Renal cortex interstitium (tissue), 11 donors: ENCODE measurements around the gene HMCN1. TPM values are rescaled to one million over a fixed set of nuclear protein-coding genes. Genes with fewer than 3 reads are reported as not detected.

Source experiments
- DNase-seq, 11 donors: peaks; one replicate each; pipeline ENCODE4 v3.0.0-alpha.2; 2013; ENCODE audit warnings: low read depth in 9 of 11, low spot score in 4 of 11; ENCODE audit errors: extremely low read depth in 1 of 11
- polyA plus RNA-seq, 3 donors: library from polyadenylated mRNA; unstranded; fragments of 120-200 nt; gene quantifications; one replicate each; pipeline ENCODE4 v1.2.1, GENCODE V29; 2013; ENCODE audit not compliant: insufficient read length in 3 of 3

Gene HMCN1
- polyA plus RNA-seq, 3 donors = 41.2 to 67.3 (median 60.3) TPM

DNA sequence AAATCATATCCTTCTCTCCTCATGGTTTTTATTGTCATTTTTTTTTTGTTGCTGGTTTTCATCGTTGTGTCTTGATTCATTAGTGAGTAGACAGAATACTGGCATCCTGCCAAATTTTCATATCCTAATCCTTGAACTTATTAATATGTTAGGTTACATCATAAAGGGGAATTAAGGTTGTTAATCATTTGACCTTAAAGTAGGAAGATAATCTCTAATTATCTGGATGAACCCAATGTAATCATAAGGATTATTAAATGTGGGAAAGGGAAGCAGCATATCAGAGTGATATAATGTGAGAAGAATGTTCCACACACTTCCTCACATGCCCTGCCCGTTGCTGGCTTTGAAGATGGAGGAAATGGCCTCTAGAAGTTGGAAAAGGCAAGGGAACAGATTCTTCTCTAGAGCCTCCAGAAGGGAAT lies 299.7 kb downstream of the HMCN1 start:
- DNase-seq = no peak

DNA sequence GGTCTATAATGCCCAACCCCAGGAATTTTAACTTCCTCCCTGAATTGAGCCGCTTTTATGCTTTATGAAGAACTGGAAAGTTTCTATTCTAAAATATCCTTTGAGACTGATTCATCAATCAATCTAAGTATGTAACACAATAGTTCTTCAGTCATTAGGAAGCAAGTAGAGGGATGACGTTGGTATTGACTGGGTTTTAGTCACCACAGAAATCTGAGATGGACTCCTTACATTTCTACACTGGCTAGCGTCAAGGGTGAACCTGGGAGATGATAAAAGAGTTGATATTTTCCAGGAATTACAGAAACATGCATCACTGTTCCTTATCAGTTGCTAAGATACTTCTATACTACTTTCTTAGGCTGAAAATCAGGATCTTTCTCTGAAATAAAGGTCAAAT lies 308.0 kb downstream of the HMCN1 start:
- no peak for DNase-seq

DNA sequence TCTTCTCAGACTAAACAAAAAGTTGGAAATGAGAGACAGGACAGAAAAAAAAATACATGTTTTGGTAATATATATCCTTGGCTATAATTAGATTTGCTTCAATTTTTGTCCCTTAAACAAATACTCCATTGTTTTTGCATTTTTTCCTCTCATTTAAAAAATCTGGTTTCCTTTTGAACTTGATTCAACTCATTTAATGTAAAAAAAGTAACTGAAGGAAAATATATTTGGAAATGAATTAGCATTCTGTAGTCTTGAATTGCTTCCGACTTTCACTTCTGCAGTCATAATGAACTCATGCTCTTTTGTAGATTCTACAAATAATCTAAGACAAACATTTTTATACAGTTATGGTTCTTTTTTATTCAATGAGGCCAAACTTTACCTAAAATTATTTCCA lies 309.1 kb downstream of the HMCN1 start:
- no peak for DNase-seq

DNA sequence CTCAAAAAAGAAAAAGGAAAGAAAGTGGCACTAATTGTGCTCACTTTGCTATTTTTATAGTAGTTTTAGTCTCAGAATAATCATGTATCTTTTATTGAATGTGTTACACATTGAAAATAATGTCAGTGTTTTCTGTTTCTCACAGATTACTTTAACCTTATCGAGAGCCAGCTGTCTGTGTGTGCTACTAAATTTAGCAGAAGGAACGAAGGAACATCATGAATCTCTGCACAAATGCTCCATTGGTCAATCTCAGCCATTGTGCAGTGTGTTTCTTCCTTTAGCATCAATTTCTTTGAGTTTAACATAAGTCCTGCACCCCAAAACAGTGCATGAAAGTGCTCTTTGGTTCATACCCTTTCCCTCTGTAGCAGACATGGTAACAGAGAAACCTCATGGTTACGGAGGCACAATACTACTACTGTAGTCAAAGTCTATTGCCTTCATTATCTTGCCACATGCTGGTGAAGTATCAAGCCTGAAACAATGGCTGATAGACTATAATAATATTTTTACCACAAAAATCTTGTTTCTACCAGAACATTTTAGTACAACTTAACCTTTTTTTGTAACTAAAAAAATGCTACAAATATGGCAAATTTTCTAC lies 310.0 kb downstream of the HMCN1 start:
- DNase-seq = no peak

DNA sequence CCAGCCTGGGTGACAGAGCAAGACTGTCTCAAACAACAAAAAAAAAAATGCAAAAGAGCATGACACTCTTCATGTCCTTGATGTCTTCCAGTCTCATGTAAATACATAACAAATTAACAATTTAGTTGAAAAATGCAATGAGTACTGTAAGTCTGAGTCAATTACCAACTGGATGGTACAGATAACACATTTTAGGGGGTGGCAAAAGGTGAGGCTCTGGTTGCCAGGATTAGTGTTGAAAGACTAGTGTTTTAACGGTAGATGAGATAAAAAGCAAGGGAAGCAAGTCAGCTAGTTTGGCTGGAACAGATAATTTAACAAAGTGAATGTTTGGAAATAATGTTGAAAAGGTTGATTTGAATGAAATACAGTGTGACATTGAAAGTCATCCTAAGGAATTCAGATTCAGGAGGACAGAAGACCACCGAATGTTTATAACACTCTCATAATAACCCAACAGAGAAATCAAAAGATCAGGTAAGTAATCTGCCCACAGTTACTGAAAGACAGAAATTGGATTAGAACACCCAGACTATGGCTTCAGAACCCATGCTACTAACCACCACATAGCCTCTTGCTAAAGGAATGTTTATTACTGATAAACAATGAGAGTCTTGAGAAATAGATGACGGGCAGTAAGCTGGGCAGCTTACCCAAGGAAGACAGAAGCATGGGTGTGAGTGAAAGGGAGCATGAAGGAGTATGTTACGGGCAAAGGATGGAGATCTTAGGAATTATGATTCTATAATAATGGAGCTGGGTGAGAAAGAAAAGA lies 312.4 kb downstream of the HMCN1 start:
- no peak for DNase-seq

DNA sequence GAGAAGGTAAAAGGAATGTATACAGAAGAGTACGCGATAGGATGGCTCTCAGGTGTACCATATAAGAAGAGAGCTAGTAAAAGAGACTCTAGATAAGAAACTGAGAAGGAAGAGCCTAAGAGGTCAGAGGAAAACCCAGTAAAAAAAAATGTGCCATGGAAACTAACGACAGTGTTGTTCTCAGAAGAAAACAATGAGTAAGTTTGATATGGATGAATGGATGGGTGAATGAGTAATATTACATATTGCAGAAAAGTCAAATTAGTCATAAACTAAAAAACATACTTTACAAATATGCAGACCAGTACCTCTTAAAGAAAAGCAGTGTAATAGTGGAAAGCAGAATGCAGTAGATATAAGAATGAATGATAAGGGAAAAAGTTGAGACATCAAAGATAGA lies 316.2 kb downstream of the HMCN1 start:
- no peak for DNase-seq

DNA sequence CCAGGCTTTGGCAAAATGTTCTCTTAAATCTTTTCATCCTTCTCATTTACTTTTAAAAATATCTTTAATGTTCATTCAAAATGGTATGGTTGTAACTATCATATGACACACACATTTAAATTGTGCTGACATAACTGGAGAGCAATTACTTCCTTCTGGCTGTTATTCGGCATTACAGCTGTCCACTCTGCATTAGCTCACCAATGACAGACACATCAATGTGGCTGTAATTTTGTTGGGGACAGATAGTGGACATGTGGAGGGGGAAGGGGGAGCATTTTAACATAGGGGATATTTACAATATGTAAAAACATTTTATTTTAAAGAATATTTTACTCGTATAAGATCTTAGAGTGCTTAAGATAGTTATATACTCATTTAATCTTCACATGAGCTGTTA lies 319.8 kb downstream of the HMCN1 start:
- DNase-seq = no peak

DNA sequence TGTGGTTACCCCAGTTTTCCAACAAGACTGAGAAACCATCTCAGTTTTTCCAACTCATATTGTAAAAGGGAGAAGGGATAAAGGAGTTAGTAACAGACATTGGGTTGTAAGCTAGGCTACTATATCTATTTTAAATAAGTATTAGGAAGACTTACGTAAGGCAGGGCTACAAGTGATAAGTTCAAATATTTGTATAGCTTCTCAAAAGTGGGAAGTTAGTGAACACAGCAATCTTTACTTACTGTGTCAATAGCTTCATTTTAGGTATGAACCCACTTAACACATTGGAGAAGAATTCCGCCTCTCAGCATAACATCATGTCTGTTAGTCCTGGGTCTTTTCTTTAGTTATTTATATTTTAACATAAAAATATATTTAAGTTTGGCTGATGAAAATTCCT lies 320.7 kb downstream of the HMCN1 start:
- DNase-seq = no peak

DNA sequence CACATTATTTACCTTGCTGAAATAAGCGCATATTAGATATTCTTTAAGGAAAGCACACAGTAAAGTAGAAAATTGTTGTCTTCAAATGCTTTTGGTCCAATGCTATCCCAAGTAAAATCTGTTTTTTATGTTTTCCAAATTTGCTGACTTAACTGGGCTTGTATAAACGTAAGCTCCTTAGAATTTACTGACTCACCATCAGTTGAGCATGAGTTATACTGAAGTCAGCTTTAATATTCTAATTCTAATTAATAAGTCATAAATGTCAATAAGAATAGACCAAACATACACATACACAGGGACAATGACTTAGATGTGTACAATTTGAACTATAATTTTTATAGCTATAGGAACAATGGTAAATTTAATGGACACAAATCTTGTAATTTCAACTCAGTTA lies 321.7 kb downstream of the HMCN1 start:
- DNase-seq = no peak

DNA sequence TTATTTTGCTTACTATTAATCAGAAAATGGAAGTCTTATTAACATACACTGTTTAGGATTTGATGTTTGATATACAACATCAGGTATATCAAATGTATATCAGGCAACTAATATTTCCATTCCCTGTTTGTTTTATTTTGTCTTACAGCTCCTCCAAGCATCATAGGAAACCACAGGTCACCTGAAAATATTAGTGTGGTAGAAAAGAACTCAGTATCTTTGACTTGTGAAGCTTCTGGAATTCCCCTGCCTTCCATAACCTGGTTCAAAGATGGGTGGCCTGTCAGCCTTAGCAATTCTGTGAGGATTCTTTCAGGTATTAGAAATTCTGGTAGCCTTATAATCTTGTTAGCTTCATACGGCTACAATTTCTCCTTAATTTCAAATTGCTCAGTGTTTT lies 322.9 kb downstream of the HMCN1 start:
- no peak for DNase-seq

DNA sequence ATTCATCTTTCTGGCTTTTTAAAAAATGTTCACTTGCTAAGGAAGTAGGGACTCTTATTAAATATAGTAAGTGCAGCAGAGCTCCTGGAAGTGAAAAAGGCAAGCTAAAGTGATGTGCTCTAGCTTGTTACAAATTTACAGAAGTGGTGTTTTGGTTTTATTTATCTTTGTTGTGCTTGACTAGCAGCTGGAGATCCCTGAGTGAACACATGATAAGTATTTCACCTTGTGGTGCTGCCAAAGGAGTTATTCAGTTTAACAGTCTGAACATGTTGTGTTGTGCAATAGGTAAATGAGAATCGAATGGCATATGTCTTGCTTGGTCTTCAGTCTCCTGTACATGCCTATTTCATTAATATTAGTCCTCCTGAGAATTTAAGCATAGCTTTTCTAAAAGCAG lies 325.1 kb downstream of the HMCN1 start:
- DNase-seq = peak in 3 of 11 donors; percentile 3 to 15 (median 7)

DNA sequence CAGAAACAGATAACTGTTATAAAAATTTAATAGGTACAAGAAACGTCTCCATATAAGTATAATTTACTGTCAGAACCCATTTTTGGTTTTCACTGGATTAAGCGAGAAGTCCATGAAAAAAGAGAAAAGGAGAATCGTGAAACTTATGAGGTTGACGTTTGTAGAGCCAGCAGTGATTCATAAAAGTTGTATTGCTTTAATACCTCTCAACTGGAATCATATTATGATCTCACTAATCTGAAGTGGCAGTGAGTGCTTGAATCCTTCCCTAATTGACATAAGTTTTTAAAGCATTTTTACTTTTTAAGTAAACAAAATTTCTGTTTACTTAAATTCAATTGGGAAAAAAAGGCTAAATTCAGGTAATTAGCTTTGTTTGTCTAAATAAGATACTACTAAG lies 325.6 kb downstream of the HMCN1 start:
- DNase-seq = no peak

DNA sequence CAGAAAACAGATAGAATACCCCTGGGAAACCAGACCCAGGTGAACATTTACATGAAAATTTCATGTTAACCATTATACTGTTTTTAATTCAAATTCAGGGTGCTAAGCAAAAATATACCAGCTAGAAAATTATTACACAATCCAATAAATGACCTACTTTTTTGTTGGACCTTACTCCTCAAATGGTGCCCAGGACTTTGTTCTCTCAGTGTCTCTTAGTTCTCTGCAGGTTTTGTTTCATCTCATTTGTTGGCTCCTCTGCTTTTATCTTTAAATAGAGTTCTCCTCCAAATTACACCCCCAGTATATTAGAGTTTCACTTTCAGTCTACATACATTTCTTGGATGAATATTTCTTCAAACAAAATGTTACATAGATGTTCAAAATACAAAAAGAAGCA lies 326.0 kb downstream of the HMCN1 start:
- no peak for DNase-seq

DNA sequence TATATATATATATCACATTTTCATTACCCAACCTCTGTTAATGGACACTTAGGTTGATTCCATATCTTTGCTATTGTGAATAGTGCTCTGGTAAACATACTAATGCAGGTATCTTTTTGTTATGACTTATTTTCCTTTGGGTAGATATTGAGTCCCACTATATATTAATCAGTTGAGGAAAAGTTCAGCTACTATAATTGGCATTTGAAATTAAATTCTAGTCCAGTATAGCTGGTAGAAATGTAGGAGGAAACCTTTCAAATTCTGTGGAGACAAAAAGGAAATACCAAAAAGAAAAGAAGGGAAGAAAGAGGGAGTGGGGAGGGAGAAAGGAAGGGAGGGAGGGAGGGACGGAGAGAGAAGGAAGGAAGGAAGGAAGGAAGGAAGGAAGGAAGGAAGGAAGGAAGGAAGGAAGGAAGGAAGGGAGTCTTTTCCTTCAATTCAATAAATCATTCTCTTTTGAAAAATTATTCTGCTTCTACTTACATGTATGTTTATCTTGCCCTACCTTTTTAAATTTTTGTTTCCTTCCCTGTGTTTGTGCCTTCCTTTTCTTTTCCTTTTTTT lies 329.0 kb downstream of the HMCN1 start:
- DNase-seq = no peak

DNA sequence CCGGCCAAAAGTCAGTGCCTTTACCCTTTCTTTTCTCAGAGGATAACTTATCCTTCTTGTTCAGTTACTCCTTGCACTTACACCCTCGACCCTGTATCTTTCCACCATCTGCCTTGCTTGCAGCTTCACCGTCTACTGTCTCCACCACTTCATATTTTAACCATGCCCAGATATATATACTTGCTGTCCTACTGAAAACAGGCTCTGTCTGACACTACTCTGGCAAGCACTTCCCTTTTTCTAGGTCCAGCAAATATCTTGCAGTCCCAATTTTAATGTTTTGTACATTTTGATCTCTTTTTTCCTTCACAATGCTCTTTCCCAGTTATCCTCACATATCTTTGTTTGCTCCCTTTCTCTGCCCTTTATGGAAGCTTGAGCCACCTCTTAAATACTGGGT lies 332.2 kb downstream of the HMCN1 start:
- no peak for DNase-seq

DNA sequence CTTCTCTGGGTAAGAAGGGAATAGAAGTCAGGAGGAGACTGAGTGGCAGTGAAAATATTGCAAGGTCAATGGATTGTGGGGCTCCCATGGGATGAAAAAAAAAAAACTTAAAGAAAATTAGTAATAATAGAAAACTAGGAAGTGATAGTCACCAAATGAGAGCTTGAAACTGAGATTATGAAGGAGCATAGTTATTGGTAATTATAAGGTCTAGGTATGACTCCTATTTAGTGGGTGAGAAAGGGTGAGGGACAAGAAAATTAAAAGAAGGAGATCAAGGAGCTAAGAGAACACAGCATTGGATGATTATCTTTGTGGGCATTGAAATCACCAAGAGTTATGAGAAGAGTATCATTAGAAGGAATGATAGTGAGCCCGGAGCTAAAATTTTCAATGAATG lies 339.5 kb downstream of the HMCN1 start:
- DNase-seq = no peak

DNA sequence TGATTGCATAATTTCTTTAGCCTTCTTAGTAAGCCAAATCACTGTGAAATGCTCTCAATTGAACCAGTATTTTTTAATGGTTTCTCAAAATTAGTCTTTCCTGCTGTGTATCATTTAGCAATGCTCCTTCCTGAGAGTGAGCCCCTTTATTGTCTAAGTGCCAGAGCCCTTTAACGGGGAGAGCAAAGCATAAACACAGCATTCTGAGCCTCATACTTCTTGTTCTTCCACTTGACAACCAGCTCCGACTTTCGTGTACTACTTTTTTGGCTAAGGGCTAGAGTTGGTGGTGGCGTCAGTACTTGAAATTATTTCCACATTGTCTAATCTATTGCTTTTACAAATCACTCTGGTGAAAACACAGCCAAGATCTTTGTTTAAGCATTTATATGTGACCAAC lies 341.8 kb downstream of the HMCN1 start:
- no peak for DNase-seq

DNA sequence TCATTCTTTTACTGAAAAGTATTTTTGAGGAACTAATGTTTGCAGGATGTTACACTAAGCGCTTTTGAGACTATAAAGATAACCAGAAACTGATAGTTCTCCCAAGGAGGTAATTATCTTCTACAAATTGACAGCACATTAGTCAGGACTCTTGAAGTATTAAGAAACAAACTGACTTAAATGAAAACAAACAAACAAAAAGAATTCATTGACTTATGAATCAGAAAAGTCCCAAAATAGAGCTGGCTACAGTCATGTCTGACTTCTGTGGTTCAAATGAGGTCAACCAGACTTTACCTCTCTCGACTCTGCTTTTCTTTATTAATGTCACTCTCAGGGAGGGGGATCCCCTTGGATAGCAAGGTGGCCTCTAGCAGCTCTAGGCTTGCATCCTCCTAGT lies 344.1 kb downstream of the HMCN1 start:
- no peak for DNase-seq

DNA sequence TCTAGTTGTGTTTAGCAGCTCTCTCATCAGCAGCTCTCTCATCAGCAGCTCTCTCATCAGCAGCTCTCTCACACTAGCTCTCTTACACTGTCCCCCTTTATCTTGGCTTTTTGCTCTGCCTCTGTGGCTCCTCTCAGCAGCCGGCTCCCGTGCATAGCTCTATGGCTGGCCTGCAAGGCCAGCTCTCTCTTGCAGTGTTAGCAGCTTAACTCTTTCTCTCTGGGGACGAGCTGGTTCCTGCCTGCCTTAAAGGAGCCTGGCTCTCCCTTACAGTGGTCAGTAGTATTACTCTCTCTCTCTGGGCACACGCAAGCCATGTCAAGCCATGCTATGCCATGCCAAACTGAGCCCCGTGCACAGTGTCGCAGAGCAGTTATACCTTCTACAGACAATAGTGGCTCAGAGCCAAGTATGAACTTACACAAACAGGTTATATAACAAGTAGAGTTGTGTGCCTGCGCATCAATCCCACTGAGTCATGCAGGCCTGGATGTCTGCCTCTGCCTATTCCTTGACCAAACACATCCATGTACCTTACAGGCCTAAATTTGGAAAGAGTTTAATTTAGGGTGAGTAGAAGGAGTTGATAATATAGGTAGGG lies 345.0 kb downstream of the HMCN1 start:
- DNase-seq = no peak

DNA sequence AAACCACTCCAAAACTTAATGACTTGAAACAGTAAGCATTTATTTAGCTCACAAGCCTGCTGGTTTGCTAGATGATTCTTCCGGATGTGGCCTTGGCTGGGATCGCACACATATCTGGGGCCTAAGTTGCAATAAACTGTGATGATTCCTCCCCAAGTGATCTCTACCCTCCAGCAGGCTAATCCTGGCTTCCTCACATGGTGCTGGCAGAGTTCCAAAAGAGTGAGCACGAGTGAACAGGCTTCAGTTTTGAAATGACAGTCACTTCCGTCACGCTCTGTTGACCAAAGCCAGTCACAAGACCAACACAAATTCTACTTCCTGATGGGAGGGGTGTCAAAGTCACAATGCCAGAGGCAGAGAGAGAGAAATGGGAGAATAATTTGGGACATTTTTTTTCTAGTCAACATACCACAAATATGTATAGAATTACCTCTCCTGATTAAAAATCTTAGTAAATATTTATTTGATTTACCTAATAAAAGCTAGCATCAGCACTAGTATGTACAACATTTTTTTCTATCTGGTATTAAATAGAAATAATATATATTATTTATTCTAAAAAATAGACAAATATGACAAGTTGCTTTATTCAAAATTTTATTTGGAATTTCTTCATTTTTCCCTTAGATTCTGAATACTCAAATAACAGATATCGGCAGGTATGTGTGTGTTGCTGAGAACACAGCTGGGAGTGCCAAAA lies 348.2 kb downstream of the HMCN1 start:
- peak; percentile 27 to 86 (median 61) for DNase-seq
